ENCODE data around the gene ANO8. TPM values are rescaled to one million over a fixed set of nuclear protein-coding genes. Genes with fewer than 3 reads are reported as not detected.

Gene ANO8
- total and polyA plus RNA-seq, 10 donors, result 1.1 to 12.0 (median 7.2) TPM

DNA sequence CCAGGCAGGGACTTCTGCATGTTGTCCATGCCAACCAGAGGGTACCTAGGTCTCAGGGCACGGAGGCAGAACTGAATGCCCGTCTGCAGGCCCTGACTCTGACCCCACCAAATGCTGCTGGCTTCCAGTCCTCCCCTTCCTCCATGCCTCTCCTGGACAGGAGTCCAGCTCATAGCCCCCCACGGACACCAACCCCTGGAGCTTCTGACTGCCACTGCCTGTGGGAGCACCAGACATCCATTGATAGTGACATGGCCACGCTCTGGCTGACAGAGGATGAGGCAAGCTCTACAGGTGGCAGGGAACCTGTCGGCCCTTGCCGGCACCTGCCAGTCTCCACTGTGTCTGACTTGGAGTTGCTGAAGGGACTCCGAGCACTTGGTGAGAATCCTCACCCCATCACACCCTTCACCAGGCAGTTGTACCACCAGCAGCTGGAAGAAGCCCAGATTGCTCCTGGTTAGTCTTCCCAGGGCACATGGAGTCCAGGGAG lies 51.1 kb downstream of the ANO8 start:
- no peak for DNase-seq
- no peak for TF ChIP-seq CTCF (IDR thresholded peaks at IDR 0.05 in 8 of 11, conservative IDR thresholded peaks at IDR 0.05 in 3 of 11)
- TF ChIP-seq POLR2A (IDR thresholded peaks at IDR 0.05), result no peak
- TF ChIP-seq POLR2AphosphoS5 (IDR thresholded peaks at IDR 0.05), result no peak
- intact Hi-C loops (cut with DNase I; ENCODE audit: low total_unique reads), result loop anchor here (2.0 kb wide), 1 partner anchor 217 kb away; no protein-coding TSS in a partner anchor
- Histone ChIP-seq H3K27ac (no peak overlapping the region), H3K4me1 (peaks cover 11 to 24% (median 19%) of the 10 kb centered on the region in 6 donors), H3K4me3 (no peak overlapping the region), H3K36me3 (peaks cover 0 to 37% (median 5%) of the 10 kb centered on the region in 6 donors), H3K27me3 (replicated peaks in 1 of 7) (peaks cover 0 to 26% (median 14%) of the 10 kb centered on the region in 7 donors), H3K9me3 (no peaks in the 10 kb centered on the region)
- 80 to 97% (median 91%) methylated on average over 1 to 7 of the region's 7 CpGs for WGBS, 5 donors

GRCh38 chr19:17282488-17283125 lies 52.0 kb downstream of the ANO8 start:
- peaks cover 0 to 47% (median 7%) of the 10 kb centered on the region in 6 donors for H3K36me3 ChIP-seq
- peak overlapping the region; percentile 37 to 78 (median 57) for H3K4me3 ChIP-seq
- 3 to 5% (median 4%) methylated on average over 43 to 45 of the region's 45 CpGs for WGBS, 5 donors
- intact Hi-C loops (cut with DNase I; ENCODE audit: low total_unique reads), result loop anchor here (2.0 kb wide), 1 partner anchor 216 kb away; no protein-coding TSS in a partner anchor
- H3K4me1 ChIP-seq, result peaks cover 11 to 24% (median 19%) of the 10 kb centered on the region in 6 donors
- peak overlapping the region in 4 of 8 donors; percentile 41 to 80 (median 54) for H3K27ac ChIP-seq
- H3K9me3 ChIP-seq, result no peaks in the 10 kb centered on the region
- DNase-seq, result peak; percentile 95
- TF ChIP-seq CTCF (IDR thresholded peaks at IDR 0.05 in 8 of 11, conservative IDR thresholded peaks at IDR 0.05 in 3 of 11) (peak; percentile 86 to 98 (median 95)), POLR2A (IDR thresholded peaks at IDR 0.05) (no peak), POLR2AphosphoS5 (IDR thresholded peaks at IDR 0.05) (peak; percentile 55 to 78 (median 64))
- H3K27me3 ChIP-seq (replicated peaks in 1 of 7), result peaks cover 0 to 24% (median 14%) of the 10 kb centered on the region in 7 donors

DNA sequence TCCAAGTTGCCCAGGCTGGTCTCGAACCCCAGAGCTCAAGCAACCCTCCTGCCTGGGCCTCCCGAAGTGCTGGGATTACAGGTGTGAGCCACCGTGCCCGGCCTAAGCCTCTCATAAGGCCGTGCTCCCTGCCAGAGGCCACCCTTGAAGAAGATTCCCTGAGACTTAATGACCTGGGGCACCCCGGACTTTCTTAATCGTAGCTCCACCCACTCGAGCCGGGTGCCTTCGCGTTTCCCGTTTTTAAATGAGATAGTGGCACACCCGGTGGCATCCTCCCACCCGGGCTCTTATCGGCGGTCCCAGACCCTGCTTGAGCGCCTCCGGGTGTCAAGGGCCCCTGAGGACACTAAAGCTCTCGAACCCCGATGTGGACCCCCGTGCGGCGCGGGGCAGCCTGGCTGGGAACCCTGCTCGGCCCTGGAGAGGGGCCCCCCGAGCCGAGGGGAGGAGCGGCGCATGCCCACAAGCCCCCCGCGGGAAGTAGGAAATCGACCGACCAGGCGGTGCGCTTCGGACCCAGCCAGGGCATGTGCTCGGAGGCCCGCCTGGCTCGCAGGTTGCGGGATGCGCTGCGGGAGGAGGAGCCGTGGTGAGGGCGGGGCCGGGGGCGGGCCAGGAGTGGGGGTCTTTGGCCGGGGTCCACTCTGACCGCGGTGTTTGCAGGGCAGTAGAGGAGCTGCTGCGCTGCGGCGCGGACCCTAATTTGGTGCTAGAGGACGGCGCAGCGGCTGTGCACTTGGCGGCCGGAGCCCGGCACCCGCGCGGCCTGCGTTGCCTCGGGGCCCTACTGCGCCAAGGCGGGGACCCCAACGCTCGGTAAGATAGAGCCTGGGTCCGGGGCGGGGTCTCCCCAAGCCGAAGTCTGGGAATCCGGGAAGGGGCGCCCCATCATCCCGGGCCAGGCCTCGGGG lies 53.0 kb downstream of the ANO8 start, which contains the start of gene ANKLE1:
Gene ANKLE1 (plus strand): TSS at position 511 of the 914 bp plus-strand sequence. CDS start 20 bp downstream, at position 531.
- H3K27me3 ChIP-seq (replicated peaks in 1 of 7), result peaks cover 0 to 24% (median 14%) of the 10 kb centered on the region in 7 donors
- 1 to 34% (median 5%) methylated on average over 18 to 75 of the region's 75 CpGs for WGBS, 5 donors
- peak; percentile 89 for DNase-seq
- TF ChIP-seq POLR2AphosphoS5 (IDR thresholded peaks at IDR 0.05) (peak; percentile 37 to 74 (median 58)), CTCF (IDR thresholded peaks at IDR 0.05 in 8 of 11, conservative IDR thresholded peaks at IDR 0.05 in 3 of 11) (no peak)
- intact Hi-C loops (cut with DNase I; ENCODE audit: low total_unique reads), result loop anchor here (2.0 kb wide), 1 partner anchor 215 kb away; no protein-coding TSS in a partner anchor
- peaks cover 0 to 56% (median 16%) of the 10 kb centered on the region in 6 donors for H3K36me3 ChIP-seq
- H3K27ac ChIP-seq, result peak within 1 kb of the TSS in 5 of 8 donors; percentile 15 to 80 (median 51)
- no peaks in the 10 kb centered on the region for H3K9me3 ChIP-seq
- H3K4me3 ChIP-seq, result peak within 1 kb of the TSS; percentile 37 to 78 (median 57)
- H3K4me1 ChIP-seq, result peaks cover 11 to 24% (median 19%) of the 10 kb centered on the region in 6 donors
